ENCODE results near the gene FZD7. TPM values are rescaled to one million over a fixed set of nuclear protein-coding genes. Genes with fewer than 3 reads are reported as not detected.

The FZD7 gene
- total and polyA plus RNA-seq, 2 experiments from 2014 or later: 15.4 to 31.2 TPM

- 18% methylated on average over 2 of the region's 2 CpGs for WGBS (ENCODE audit: low lambda C conversion rate, missing lambda C conversion rate)
- no peak overlapping the region for H3K4me2 ChIP-seq
- H3K36me3 ChIP-seq (replicated peaks; ENCODE audit: insufficient read depth, low read depth): no peaks in the 10 kb centered on the region
- H3K4me3 ChIP-seq: no peak overlapping the region
- no peak overlapping the region for H3K27ac ChIP-seq
- H4K20me1 ChIP-seq (ENCODE audit: insufficient read depth, poor library complexity, severe bottlenecking): no peaks in the 10 kb centered on the region
- DNase-seq (ENCODE audit: low spot score): no peak
- H3K4me1 ChIP-seq (ENCODE audit: insufficient read depth): peaks cover 5% of the 10 kb centered on the region
- no peaks in the 10 kb centered on the region for H3K79me2 ChIP-seq
- TF ChIP-seq EZH2phosphoT487 (IDR thresholded peaks at IDR 0.05; ENCODE audit: low read depth, severe bottlenecking, unreplicated experiment): no peak
- TF ChIP-seq CTCF (IDR thresholded peaks at IDR 0.05; ENCODE audit: poor library complexity): peak; percentile 42
- H3K9me2 ChIP-seq (replicated peaks; ENCODE audit: insufficient read depth): no peaks in the 10 kb centered on the region
- no peak overlapping the region for H2AFZ ChIP-seq
- no peaks in the 10 kb centered on the region for H3K27me3 ChIP-seq
- H3K9me3 ChIP-seq (ENCODE audit: low read depth): no peaks in the 10 kb centered on the region
Observed at GRCh38 chr2:202056611-202057010, 23.0 kb downstream of the FZD7 start.

- no peaks in the 10 kb centered on the region for H3K36me3 ChIP-seq (replicated peaks; ENCODE audit: insufficient read depth, low read depth)
- no peaks in the 10 kb centered on the region for H3K9me3 ChIP-seq (ENCODE audit: low read depth)
- no peak for DNase-seq (ENCODE audit: low spot score)
- no peak overlapping the region for H3K27ac ChIP-seq
- H3K27me3 ChIP-seq: no peaks in the 10 kb centered on the region
- H4K20me1 ChIP-seq (ENCODE audit: insufficient read depth, poor library complexity, severe bottlenecking): no peaks in the 10 kb centered on the region
- peaks cover 11% of the 10 kb centered on the region for H3K4me1 ChIP-seq (ENCODE audit: insufficient read depth)
- TF ChIP-seq EZH2phosphoT487 (IDR thresholded peaks at IDR 0.05; ENCODE audit: low read depth, severe bottlenecking, unreplicated experiment) (no peak), CTCF (IDR thresholded peaks at IDR 0.05; ENCODE audit: poor library complexity) (peak; percentile 15)
- no peaks in the 10 kb centered on the region for H3K9me2 ChIP-seq (replicated peaks; ENCODE audit: insufficient read depth)
- WGBS (ENCODE audit: low lambda C conversion rate, missing lambda C conversion rate): 86% methylated on average over 3 of the region's 3 CpGs
- no peak overlapping the region for H3K4me2 ChIP-seq
- H3K79me2 ChIP-seq: no peaks in the 10 kb centered on the region
- H2AFZ ChIP-seq: no peak overlapping the region
- no peak overlapping the region for H3K4me3 ChIP-seq
Observed at GRCh38 chr2:202060218-202060617, 26.6 kb downstream of the FZD7 start.

- TF ChIP-seq EZH2 (IDR thresholded peaks at IDR 0.05; ENCODE audit: borderline replicate concordance): no peak
- no peak for TF ChIP-seq EZH2phosphoT487 (IDR thresholded peaks at IDR 0.05; ENCODE audit: low read depth, severe bottlenecking, unreplicated experiment)
- no peak for TF ChIP-seq CTCF (IDR thresholded peaks at IDR 0.05; ENCODE audit: poor library complexity)
- no peak overlapping the region for H3K4me3 ChIP-seq
Observed at GRCh38 chr2:202061695-202062094, 28.0 kb downstream of the FZD7 start.

More at GRCh38 chr2:202061695-202062094, 28.0 kb downstream of the FZD7 start:
- no peaks in the 10 kb centered on the region for H3K9me2 ChIP-seq (replicated peaks; ENCODE audit: insufficient read depth)
- H2AFZ ChIP-seq: no peak overlapping the region
- no peaks in the 10 kb centered on the region for H3K79me2 ChIP-seq
- no peaks in the 10 kb centered on the region for H3K9me3 ChIP-seq (ENCODE audit: low read depth)
- no peaks in the 10 kb centered on the region for H3K36me3 ChIP-seq (replicated peaks; ENCODE audit: insufficient read depth, low read depth)
- no peaks in the 10 kb centered on the region for H3K27me3 ChIP-seq
- no peak overlapping the region for H3K27ac ChIP-seq
- peaks cover 11% of the 10 kb centered on the region for H3K4me1 ChIP-seq (ENCODE audit: insufficient read depth)
- no peak for DNase-seq (ENCODE audit: low spot score)
- H3K4me2 ChIP-seq: no peak overlapping the region
- WGBS (ENCODE audit: low lambda C conversion rate, missing lambda C conversion rate): 97% methylated on average over 2 of the region's 2 CpGs
- no peaks in the 10 kb centered on the region for H4K20me1 ChIP-seq (ENCODE audit: insufficient read depth, poor library complexity, severe bottlenecking)
